G401 (cell line): ENCODE results near the gene NEUROD2. TPM values are rescaled to one million over a fixed set of nuclear protein-coding genes. Genes with fewer than 3 reads are reported as not detected.

Experiments used
- DNase-seq: peaks from one replicate; pipeline ENCODE4 v3.0.0-alpha.2; 2015; ENCODE audit warnings: low spot score
- in situ Hi-C: cut with HindIII; loops from 2 replicates; pipeline ENCODE4 v1.10.0; 2016; ENCODE audit warnings: low sequenced_read_pairs, mixed read lengths
- total RNA-seq: library from RNA; depleted of rRNA; stranded (reverse); fragments of >200 nt; shearing (Covaris generic); gene quantifications from 2 replicates; pipeline ENCODE4 v1.2.3, GENCODE V29; 2014; rRNA removed

NEUROD2 gene
- total RNA-seq, result not detected in 2 replicates

GRCh38 chr17:39607851-39608130 lies at the start of gene NEUROD2:
NEUROD2 (minus strand) TSS chr17:39607920; CDS start chr17:39606599, 1,321 bp downstream.
- peak; percentile 93 for DNase-seq

GRCh38 chr17:39655105-39655504 lies 47.4 kb upstream of the NEUROD2 start:
- DNase-seq, result no peak
- in situ Hi-C loops, result no loop called here

More at GRCh38 chr17:39607851-39608130, at the start of gene NEUROD2:
- in situ Hi-C loops, result no loop called here

- DNase-seq, result peak; percentile 45
Observed at GRCh38 chr17:39653662-39654331, 46.1 kb upstream of the NEUROD2 start.

GRCh38 chr17:39653316-39653661 lies 45.6 kb upstream of the NEUROD2 start:
- DNase-seq, result no peak
- in situ Hi-C loops, result no loop called here

More at GRCh38 chr17:39653662-39654331, 46.1 kb upstream of the NEUROD2 start:
- in situ Hi-C loops, result no loop called here

GRCh38 chr17:39652587-39653315 lies 45.0 kb upstream of the NEUROD2 start:
- in situ Hi-C loops, result no loop called here
- peak; percentile 35 for DNase-seq

- DNase-seq, result no peak
- in situ Hi-C loops, result no loop called here
Observed at GRCh38 chr17:39651923-39652586, 44.3 kb upstream of the NEUROD2 start.

- in situ Hi-C loops, result no loop called here
- DNase-seq, result no peak
Observed at GRCh38 chr17:39650121-39650579, 42.4 kb upstream of the NEUROD2 start.

- in situ Hi-C loops, result no loop called here
- no peak for DNase-seq
Observed at GRCh38 chr17:39648616-39649366, 41.1 kb upstream of the NEUROD2 start.

GRCh38 chr17:39647256-39647655 lies 39.5 kb upstream of the NEUROD2 start:
- DNase-seq, result no peak
- in situ Hi-C loops, result no loop called here

- no peak for DNase-seq
- in situ Hi-C loops, result no loop called here
Observed at GRCh38 chr17:39643271-39643670, 35.6 kb upstream of the NEUROD2 start.

- in situ Hi-C loops, result no loop called here
- DNase-seq, result no peak
Observed at GRCh38 chr17:39642291-39643074, 34.8 kb upstream of the NEUROD2 start.

- in situ Hi-C loops, result no loop called here
Observed at GRCh38 chr17:39641883-39642282, 34.2 kb upstream of the NEUROD2 start.

GRCh38 chr17:39641097-39641496 lies 33.4 kb upstream of the NEUROD2 start:
- in situ Hi-C loops, result no loop called here
- no peak for DNase-seq

More at GRCh38 chr17:39641883-39642282, 34.2 kb upstream of the NEUROD2 start:
- no peak for DNase-seq

GRCh38 chr17:39640591-39641031 lies 32.9 kb upstream of the NEUROD2 start:
- DNase-seq, result no peak

GRCh38 chr17:39639566-39640458 lies 32.1 kb upstream of the NEUROD2 start:
- in situ Hi-C loops, result no loop called here
- DNase-seq, result no peak

More at GRCh38 chr17:39640591-39641031, 32.9 kb upstream of the NEUROD2 start:
- in situ Hi-C loops, result no loop called here

GRCh38 chr17:39639043-39639442 lies 31.3 kb upstream of the NEUROD2 start:
- in situ Hi-C loops, result no loop called here

GRCh38 chr17:39638317-39638716 lies 30.6 kb upstream of the NEUROD2 start:
- DNase-seq, result no peak
- in situ Hi-C loops, result no loop called here

More at GRCh38 chr17:39639043-39639442, 31.3 kb upstream of the NEUROD2 start:
- no peak for DNase-seq
